VCaP (cell line): ENCODE measurements around the gene RUSC2.
"Not testable (repeated sequence)": the region's sequence is repeated elsewhere in the genome, so short reads cannot be mapped to it uniquely, and the experiment has no call there.

Experiments used
- H3K27ac ChIP-seq: fragments of 450-650 bp; 2 replicates; pipeline ENCODE4 v1.5.1; 2017
- CTCF ChIP-seq: fragments of 450-650 bp; conservative IDR thresholded peaks from 2 replicates; pipeline ENCODE4 v1.5.1; 2017; ENCODE audit warnings: mild to moderate bottlenecking, moderate library complexity

Gene RUSC2

GRCh38 chr9:35518981-35519679 is 29.2 kb downstream of the RUSC2 start:
- TF ChIP-seq CTCF = no peak
- peak overlapping the region; percentile 49 for H3K27ac ChIP-seq

GRCh38 chr9:35519692-35520363 is 29.9 kb downstream of the RUSC2 start:
- no peak overlapping the region for H3K27ac ChIP-seq
- no peak for TF ChIP-seq CTCF

- no peak for TF ChIP-seq CTCF
- H3K27ac ChIP-seq = no peak overlapping the region
Measured at GRCh38 chr9:35520364-35520710, 30.4 kb downstream of the RUSC2 start.

GRCh38 chr9:35521708-35522107 is 31.8 kb downstream of the RUSC2 start:
- H3K27ac ChIP-seq = no peak overlapping the region
- no peak for TF ChIP-seq CTCF

- TF ChIP-seq CTCF = no peak
- no peak overlapping the region for H3K27ac ChIP-seq
Measured at GRCh38 chr9:35522187-35522586, 32.3 kb downstream of the RUSC2 start.

GRCh38 chr9:35522700-35523099 is 32.8 kb downstream of the RUSC2 start:
- H3K27ac ChIP-seq = no peak overlapping the region
- no peak for TF ChIP-seq CTCF

GRCh38 chr9:35523556-35523955 is 33.6 kb downstream of the RUSC2 start:
- not testable (repeated sequence) for H3K27ac ChIP-seq
